CD14-positive monocyte (primary cell): ENCODE results near the gene ACLY. TPM values are rescaled to one million over a fixed set of nuclear protein-coding genes. Genes with fewer than 3 reads are reported as not detected.
"Not testable (repeated sequence)": the region's sequence is repeated elsewhere in the genome, so short reads cannot be mapped to it uniquely, and the experiment has no call there.

ENCODE experiments used
- DNase-seq, 3 donors: peaks; one replicate each; pipeline ENCODE4 v3.0.0-alpha.2; 2011 to 2022
- H2AFZ ChIP-seq: 2 replicates; pipeline ENCODE4 v1.6.0; 2012; ENCODE audit warnings: mild to moderate bottlenecking, low read depth, low read length, inconsistent platforms; ENCODE audit not compliant: insufficient read depth, poor library complexity, severe bottlenecking
- H3K27ac ChIP-seq, 2 donors: 1 replicate in 1 of 2; 2 replicates in 1 of 2; pipeline ENCODE4 v1.5.1; 2012 to 2013; ENCODE audit warnings: low read length in 2 of 2, control low read depth in 1 of 2, inconsistent platforms in 1 of 2, low read depth in 1 of 2, mild to moderate bottlenecking in 1 of 2
- H3K27me3 ChIP-seq, 2 donors: one replicate each; pipeline versions ENCODE4 v1.6.0 to v1.6.1; 2011 to 2013; ENCODE audit warnings: low read length in 2 of 2; ENCODE audit not compliant: control insufficient read depth in 2 of 2, insufficient read depth in 2 of 2
- H3K36me3 ChIP-seq, 2 donors: replicated peaks in 1 of 2; 1 replicate in 1 of 2; 2 replicates in 1 of 2; pipeline versions ENCODE4 v1.5.1 to v1.6.1; 2012 to 2013; ENCODE audit warnings: low read length in 2 of 2, control low read depth in 1 of 2, inconsistent platforms in 1 of 2, mild to moderate bottlenecking in 1 of 2; ENCODE audit not compliant: insufficient read depth in 2 of 2, control insufficient read depth in 1 of 2
- H3K4me1 ChIP-seq, 2 donors: 1 replicate in 1 of 2; 2 replicates in 1 of 2; pipeline versions ENCODE4 v1.5.1 to v1.6.1; 2012 to 2013; ENCODE audit warnings: low read length in 2 of 2, control low read depth in 1 of 2, inconsistent platforms in 1 of 2, mild to moderate bottlenecking in 1 of 2, moderate library complexity in 1 of 2; ENCODE audit not compliant: insufficient read depth in 2 of 2, control insufficient read depth in 1 of 2
- H3K4me2 ChIP-seq: replicated peaks from 2 replicates; pipeline ENCODE3; 2012; ENCODE audit warnings: low read length, moderate library complexity, mild to moderate bottlenecking; ENCODE audit not compliant: poor library complexity, severe bottlenecking; ENCODE audit errors: extremely low read depth
- H3K4me3 ChIP-seq, 3 experiments: fragments of 200-600 bp in 1 of 3; sonication (generic) in 1 of 3; replicated peaks in 1 of 3; 1 replicate in 2 of 3; 2 replicates in 1 of 3; pipeline ENCODE4 v1.5.1; 2011 to 2013; ENCODE audit warnings: low read length in 3 of 3, mild to moderate bottlenecking in 3 of 3, control low read depth in 2 of 3, low read depth in 2 of 3, inconsistent platforms in 1 of 3, moderate library complexity in 1 of 3
- H3K79me2 ChIP-seq: 2 replicates; pipeline ENCODE4 v1.6.0; 2012; ENCODE audit warnings: mild to moderate bottlenecking, control low read depth, inconsistent platforms, low read length, moderate library complexity; ENCODE audit not compliant: insufficient read depth
- H3K9ac ChIP-seq: 2 replicates; pipeline ENCODE4 v1.6.0; 2017; ENCODE audit warnings: low read length, mild to moderate bottlenecking; ENCODE audit not compliant: insufficient read depth, poor library complexity, severe bottlenecking
- H3K9me3 ChIP-seq, 2 donors: replicated peaks in 1 of 2; 1 replicate in 1 of 2; 2 replicates in 1 of 2; pipeline versions ENCODE4 v1.5.1 to v1.6.1; 2012 to 2013; ENCODE audit warnings: low read length in 2 of 2, control low read depth in 1 of 2; ENCODE audit not compliant: control insufficient read depth in 1 of 2, insufficient read depth in 1 of 2
- H4K20me1 ChIP-seq: 2 replicates; pipeline ENCODE4 v1.6.0; 2012; ENCODE audit warnings: mild to moderate bottlenecking, low read length, control low read depth, moderate library complexity; ENCODE audit not compliant: insufficient read depth
- H3K27ac Mint-ChIP-seq, 7 donors: one replicate each; pipeline ENCODE4 v1.8.0; 2020; ENCODE audit warnings: mild to moderate bottlenecking in 7 of 7, mixed read lengths in 7 of 7, moderate library complexity in 6 of 7, inconsistent platforms in 2 of 7
- H3K27me3 Mint-ChIP-seq, 3 donors: one replicate each; pipeline ENCODE4 v1.8.0; 2021 to 2022; ENCODE audit warnings: low read depth in 3 of 3, mild to moderate bottlenecking in 3 of 3, mixed read lengths in 3 of 3, moderate library complexity in 3 of 3, inconsistent platforms in 1 of 3
- H3K36me3 Mint-ChIP-seq, 2 donors: one replicate each; pipeline ENCODE4 v1.8.0; 2020; ENCODE audit warnings: mixed read lengths in 2 of 2, inconsistent platforms in 1 of 2, mild to moderate bottlenecking in 1 of 2
- H3K4me1 Mint-ChIP-seq: one replicate; pipeline ENCODE4 v1.8.0; 2020; ENCODE audit warnings: mild to moderate bottlenecking, mixed read lengths
- H3K4me3 Mint-ChIP-seq, 2 donors: one replicate each; pipeline ENCODE4 v1.8.0; 2020; ENCODE audit warnings: mild to moderate bottlenecking in 2 of 2, mixed read lengths in 2 of 2, moderate library complexity in 1 of 2
- H3K9me3 Mint-ChIP-seq, 7 donors: one replicate each; pipeline ENCODE4 v1.8.0; 2020 to 2022; ENCODE audit warnings: mixed read lengths in 7 of 7, mild to moderate bottlenecking in 6 of 7, moderate library complexity in 6 of 7, inconsistent platforms in 2 of 7
- WGBS: methylation state at CpG from one replicate; pipeline ENCODE4 v1.1.5; 2013; ENCODE audit warnings: missing lambda C conversion rate; ENCODE audit not compliant: insufficient coverage; 5-methylcytosine and 5-hydroxymethylcytosine counted together
- intact Hi-C, 2 donors: fragments of 100-400 bp; cut with micrococcal nuclease; formaldehyde crosslinking; loops; one replicate each; pipeline versions ENCODE4 v1.15.0 to v1.15.1; 2023
- polyA plus RNA-seq, 3 donors: library from polyadenylated mRNA; depleted of rRNA in 1 of 3; unstranded in 2 of 3; stranded (reverse) in 1 of 3; fragments of 300-500 nt in 2 of 3; fragments of >200 nt in 1 of 3; fragmentation: Illumina TruSeq in 2 of 3; gene quantifications; 1 replicate in 2 of 3; 2 replicates in 1 of 3; pipeline ENCODE4 v1.2.3, GENCODE V29; 2012 to 2021
- TF ChIP-seq, protein P1 (sequence below): fragments of 200-600 bp; IDR thresholded peaks from one replicate; pipeline ENCODE4 v1.8.0; 2022; ENCODE audit warnings: antibody characterized with exemption, mild to moderate bottlenecking

Gene ACLY
- polyA plus RNA-seq, 3 donors: 41.0 to 48.3 (median 45.1) TPM

DNA sequence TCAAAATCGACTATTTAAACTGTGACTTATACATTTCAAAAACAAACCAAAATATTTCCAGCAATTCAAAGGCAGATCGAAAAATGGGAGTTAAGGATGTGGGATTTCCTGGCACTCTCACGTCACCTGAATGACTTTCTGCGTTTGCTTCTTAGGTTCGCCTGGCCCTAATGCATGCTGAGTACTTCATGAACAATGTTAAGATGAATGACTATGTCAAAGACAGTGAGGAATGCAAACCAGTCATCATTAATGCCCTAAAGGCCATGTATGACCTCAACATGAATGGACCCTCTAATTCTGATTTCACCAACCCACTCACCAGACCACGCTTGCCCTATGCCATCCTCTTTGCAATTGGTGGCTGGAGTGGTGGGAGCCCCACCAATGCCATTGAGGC is 73.8 kb downstream of the ACLY start:
- no peaks in the 10 kb centered on the region for H3K9me3 ChIP-seq
- H3K79me2 ChIP-seq: peaks cover 18% of the 10 kb centered on the region
- H3K36me3 ChIP-seq: peaks cover 0 to 19% of the 10 kb centered on the region in 2 donors
- TF ChIP-seq, protein P1, sequence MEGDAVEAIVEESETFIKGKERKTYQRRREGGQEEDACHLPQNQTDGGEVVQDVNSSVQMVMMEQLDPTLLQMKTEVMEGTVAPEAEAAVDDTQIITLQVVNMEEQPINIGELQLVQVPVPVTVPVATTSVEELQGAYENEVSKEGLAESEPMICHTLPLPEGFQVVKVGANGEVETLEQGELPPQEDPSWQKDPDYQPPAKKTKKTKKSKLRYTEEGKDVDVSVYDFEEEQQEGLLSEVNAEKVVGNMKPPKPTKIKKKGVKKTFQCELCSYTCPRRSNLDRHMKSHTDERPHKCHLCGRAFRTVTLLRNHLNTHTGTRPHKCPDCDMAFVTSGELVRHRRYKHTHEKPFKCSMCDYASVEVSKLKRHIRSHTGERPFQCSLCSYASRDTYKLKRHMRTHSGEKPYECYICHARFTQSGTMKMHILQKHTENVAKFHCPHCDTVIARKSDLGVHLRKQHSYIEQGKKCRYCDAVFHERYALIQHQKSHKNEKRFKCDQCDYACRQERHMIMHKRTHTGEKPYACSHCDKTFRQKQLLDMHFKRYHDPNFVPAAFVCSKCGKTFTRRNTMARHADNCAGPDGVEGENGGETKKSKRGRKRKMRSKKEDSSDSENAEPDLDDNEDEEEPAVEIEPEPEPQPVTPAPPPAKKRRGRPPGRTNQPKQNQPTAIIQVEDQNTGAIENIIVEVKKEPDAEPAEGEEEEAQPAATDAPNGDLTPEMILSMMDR: no peak
- Mint-ChIP-seq H3K4me3 (no peak overlapping the region), H3K9me3 (peaks cover 0 to 2% (median 0%) of the 10 kb centered on the region in 7 donors), H3K36me3 (peaks cover 6% of the 10 kb centered on the region in 2 donors), H3K4me1 (peaks cover 9% of the 10 kb centered on the region), H3K27me3 (peaks cover 0 to 3% (median 0%) of the 10 kb centered on the region in 3 donors), H3K27ac (no peak overlapping the region)
- no peak overlapping the region for H3K27ac ChIP-seq
- H3K9ac ChIP-seq: no peak overlapping the region
- WGBS: 92% methylated on average over 4 of the region's 6 CpGs
- peaks cover 8% of the 10 kb centered on the region for H4K20me1 ChIP-seq
- intact Hi-C loops: no loop called here
- no peak overlapping the region for H2AFZ ChIP-seq
- H3K4me3 ChIP-seq: no peak overlapping the region
- no peak overlapping the region for H3K4me2 ChIP-seq
- no peaks in the 10 kb centered on the region for H3K4me1 ChIP-seq
- no peaks in the 10 kb centered on the region for H3K27me3 ChIP-seq
- DNase-seq: no peak

DNA sequence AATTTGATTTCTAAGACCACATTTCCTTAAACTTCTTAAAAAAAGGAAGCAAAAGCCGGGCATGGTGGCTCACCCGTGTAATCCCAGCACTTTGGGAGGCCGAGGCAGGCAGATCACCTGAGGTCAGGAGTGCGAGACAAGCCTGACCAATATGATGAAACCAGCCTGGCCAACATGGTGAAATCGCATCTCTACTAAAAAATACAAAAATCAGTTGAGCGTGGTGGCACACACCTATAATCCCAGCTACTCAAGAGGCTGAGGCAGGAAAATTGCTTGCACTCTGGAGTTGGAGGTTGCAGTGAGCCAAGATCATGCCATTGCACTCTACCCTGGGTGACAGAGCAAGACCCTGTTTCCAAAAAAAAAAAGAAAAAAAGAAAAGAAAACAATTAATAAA is 78.0 kb downstream of the ACLY start:
- H3K9me3 Mint-ChIP-seq, H3K36me3 ChIP-seq, H3K4me2 ChIP-seq, H3K4me1 ChIP-seq, H2AFZ ChIP-seq, intact Hi-C loops, H3K27ac Mint-ChIP-seq, DNase-seq, H3K36me3 Mint-ChIP-seq, H3K4me1 Mint-ChIP-seq, H3K9me3 ChIP-seq, H3K4me3 Mint-ChIP-seq, H3K27me3 ChIP-seq, H3K9ac ChIP-seq, H3K4me3 ChIP-seq, H3K79me2 ChIP-seq, H3K27ac ChIP-seq, H4K20me1 ChIP-seq: not testable (repeated sequence)
- H3K27me3 Mint-ChIP-seq: peaks cover 18 to 25% (median 21%) of the 10 kb centered on the region in 3 donors
- 35% methylated on average over 4 of the region's 6 CpGs for WGBS

DNA sequence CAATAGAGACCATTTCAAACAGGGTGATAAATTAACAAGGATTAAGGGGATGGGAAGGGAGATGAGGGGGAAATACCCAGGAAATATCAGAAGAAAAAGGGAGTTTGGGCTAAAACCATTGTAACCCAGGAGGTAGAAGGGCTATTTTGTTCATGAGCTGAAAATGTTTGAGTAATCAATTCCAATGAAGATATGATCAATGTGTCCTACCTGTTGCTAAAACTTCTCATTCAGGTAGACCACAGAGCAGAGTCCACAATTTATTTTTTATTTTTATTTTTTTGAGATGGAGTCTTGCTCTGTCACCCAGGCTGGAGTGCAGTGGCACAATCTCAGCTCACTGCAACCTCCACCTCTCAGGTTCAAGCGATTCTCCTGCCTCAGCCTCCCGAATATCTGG is 79.3 kb downstream of the ACLY start:
- H3K9me3 Mint-ChIP-seq, intact Hi-C loops, H2AFZ ChIP-seq, H3K27ac ChIP-seq, H4K20me1 ChIP-seq, H3K4me3 Mint-ChIP-seq, H3K9me3 ChIP-seq, H3K27ac Mint-ChIP-seq, DNase-seq, H3K27me3 ChIP-seq, H3K4me3 ChIP-seq, H3K36me3 ChIP-seq, H3K36me3 Mint-ChIP-seq, H3K4me2 ChIP-seq, H3K79me2 ChIP-seq, H3K9ac ChIP-seq: not testable (repeated sequence)
- WGBS: no CpG with 5 or more reads among the region's 2 CpGs
- peaks cover 11 to 16% of the 10 kb centered on the region in 2 donors for H3K4me1 ChIP-seq
- peaks cover 12% of the 10 kb centered on the region for H3K4me1 Mint-ChIP-seq
- peaks cover 22 to 34% (median 25%) of the 10 kb centered on the region in 3 donors for H3K27me3 Mint-ChIP-seq
